Fibroblast of the aortic adventitia (primary cell): Measurements from ENCODE around the gene C5orf52. TPM values are rescaled to one million over a fixed set of nuclear protein-coding genes. Genes with fewer than 3 reads are reported as not detected.
A peak's percentile ranks its signal among the peaks of the same experiment; 100 is the strongest.
"Not testable (repeated sequence)": the region's sequence is repeated elsewhere in the genome, so short reads cannot be mapped to it uniquely, and the experiment has no call there.

Source experiments
- DNase-seq: peaks from one replicate; pipeline ENCODE4 v3.0.0-alpha.2; 2010; ENCODE audit warnings: low read depth
- H3K4me3 ChIP-seq: 2 replicates; pipeline ENCODE4 v1.5.1; 2011; ENCODE audit warnings: low read depth, mild to moderate bottlenecking, control low read depth, low read length, moderate library complexity
- total RNA-seq: library from RNA; depleted of rRNA; stranded (reverse); fragments of >200 nt; gene quantifications from 2 replicates; pipeline ENCODE4 v1.2.3, GENCODE V29; 2012; ENCODE audit warnings: low replicate concordance
- TF ChIP-seq, protein P1 (sequence below): IDR thresholded peaks from 2 replicates; pipeline ENCODE4 v1.5.1; 2011; ENCODE audit warnings: mild to moderate bottlenecking, low read length, control low read depth, inconsistent platforms; ENCODE audit not compliant: insufficient read depth

The C5orf52 gene
- total RNA-seq, 1 donor = not detected

DNA sequence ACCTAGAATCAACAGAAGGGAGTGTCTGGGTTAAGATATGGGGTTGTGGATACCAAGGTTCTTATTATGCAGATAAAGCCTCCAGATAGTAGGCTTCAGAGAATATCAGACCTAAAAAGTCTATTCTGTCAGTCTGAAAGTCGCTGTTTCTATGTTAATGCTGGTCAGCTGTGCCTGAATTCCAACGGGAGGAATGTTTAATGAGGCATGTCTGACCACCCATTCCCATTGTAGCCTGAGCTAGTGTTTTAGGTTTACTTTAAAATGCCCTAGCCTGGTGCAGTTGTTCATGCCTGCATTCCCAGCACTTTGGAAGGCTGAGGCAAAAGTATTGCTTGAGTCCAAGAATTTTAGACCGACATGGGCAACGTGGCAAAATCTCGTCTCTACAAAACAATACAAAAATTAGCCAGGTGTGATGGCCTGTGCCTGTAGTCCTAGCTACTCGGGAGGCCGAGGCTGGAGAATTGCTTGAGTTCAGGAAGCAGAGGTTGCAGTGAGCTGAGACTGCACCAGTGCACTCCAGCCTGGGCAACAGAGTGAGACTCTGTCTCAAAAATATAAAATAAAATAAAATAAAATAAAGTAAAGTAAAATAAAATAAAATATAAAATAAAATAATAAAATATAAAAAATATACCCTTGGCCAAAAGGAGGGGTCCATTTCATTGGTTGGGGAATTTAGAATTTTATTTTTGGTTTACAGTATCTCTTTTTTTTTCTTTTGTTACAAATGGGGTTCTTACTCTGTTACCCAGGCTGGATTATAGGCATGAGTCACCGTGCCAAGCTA, 11.3 kb upstream of the C5orf52 start:
- no peak overlapping the region for H3K4me3 ChIP-seq
- TF ChIP-seq, protein P1, sequence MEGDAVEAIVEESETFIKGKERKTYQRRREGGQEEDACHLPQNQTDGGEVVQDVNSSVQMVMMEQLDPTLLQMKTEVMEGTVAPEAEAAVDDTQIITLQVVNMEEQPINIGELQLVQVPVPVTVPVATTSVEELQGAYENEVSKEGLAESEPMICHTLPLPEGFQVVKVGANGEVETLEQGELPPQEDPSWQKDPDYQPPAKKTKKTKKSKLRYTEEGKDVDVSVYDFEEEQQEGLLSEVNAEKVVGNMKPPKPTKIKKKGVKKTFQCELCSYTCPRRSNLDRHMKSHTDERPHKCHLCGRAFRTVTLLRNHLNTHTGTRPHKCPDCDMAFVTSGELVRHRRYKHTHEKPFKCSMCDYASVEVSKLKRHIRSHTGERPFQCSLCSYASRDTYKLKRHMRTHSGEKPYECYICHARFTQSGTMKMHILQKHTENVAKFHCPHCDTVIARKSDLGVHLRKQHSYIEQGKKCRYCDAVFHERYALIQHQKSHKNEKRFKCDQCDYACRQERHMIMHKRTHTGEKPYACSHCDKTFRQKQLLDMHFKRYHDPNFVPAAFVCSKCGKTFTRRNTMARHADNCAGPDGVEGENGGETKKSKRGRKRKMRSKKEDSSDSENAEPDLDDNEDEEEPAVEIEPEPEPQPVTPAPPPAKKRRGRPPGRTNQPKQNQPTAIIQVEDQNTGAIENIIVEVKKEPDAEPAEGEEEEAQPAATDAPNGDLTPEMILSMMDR = no peak
- no peak for DNase-seq

DNA sequence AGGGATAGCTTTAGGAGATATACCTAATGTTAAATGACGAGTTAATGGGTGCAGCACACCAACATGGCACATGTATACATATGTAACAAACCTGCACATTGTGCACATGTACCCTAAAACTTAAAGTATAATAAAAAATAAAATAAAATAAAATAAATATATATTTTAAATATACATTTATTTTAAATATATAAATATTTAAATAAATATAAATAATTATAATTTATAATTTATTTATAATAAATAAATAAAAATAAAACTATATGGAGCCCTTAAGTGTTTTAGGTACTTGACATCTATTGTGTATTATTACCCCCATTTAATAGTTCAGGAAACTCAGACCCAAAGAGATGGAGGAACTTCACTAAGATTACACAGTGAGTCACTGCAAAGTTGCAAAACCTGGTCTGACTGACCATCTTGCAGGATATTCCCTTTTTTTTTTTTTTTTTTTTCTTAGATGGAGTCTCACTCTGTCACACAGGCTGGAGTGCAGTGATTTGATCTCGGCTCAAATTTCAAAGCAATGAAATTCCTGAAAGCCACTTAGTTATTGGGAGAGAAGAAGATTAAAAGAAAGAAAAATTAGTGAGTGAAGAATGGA, 5.8 kb upstream of the C5orf52 start:
- DNase-seq = peak; percentile 81

DNA sequence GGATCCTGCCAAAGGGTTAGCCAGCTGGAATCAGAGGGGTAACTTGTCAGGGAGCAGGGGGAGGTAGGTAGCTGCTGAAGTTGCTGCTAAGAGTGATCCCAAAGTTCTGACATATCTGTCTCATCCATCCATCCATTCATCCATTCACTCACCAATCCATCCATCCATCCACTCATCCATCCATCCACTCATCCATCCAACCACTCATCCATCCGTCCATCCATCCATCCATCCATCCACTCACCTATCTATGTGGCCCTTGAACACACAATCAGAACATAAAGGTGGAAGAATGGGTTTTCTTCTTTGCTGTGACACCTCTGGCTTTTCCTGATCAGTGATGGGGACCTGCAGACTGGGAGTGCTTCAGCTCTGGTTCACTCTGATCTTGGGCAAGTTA, 3.0 kb upstream of the C5orf52 start:
- H3K4me3 ChIP-seq = no peak overlapping the region
- no peak for DNase-seq
- TF ChIP-seq, protein P1 = no peak

More for the DNA sequence above, 5.8 kb upstream of the C5orf52 start:
- H3K4me3 ChIP-seq = no peak overlapping the region
- TF ChIP-seq, protein P1 = no peak

DNA sequence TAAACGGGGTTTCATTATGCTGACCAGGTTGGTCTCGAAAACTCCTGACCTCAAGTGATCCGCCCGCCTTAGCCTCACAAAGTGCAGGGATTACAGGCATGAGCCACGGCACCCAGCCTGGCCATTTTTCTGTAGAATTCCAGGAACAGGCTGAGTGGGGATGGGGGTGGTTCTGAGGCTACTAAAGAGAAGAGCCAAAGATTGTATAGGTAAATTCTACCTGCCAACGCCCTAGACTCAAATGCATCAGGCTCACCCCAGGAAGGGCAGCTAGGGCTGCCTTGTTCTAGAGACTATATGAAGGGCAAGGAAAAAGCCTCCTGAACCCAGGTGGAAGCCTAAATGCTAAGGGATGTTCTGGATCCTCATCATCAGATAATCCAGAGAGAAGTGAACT, 1.6 kb upstream of the C5orf52 start:
- no peak for DNase-seq
- no peak overlapping the region for H3K4me3 ChIP-seq
- TF ChIP-seq, protein P1 = no peak

DNA sequence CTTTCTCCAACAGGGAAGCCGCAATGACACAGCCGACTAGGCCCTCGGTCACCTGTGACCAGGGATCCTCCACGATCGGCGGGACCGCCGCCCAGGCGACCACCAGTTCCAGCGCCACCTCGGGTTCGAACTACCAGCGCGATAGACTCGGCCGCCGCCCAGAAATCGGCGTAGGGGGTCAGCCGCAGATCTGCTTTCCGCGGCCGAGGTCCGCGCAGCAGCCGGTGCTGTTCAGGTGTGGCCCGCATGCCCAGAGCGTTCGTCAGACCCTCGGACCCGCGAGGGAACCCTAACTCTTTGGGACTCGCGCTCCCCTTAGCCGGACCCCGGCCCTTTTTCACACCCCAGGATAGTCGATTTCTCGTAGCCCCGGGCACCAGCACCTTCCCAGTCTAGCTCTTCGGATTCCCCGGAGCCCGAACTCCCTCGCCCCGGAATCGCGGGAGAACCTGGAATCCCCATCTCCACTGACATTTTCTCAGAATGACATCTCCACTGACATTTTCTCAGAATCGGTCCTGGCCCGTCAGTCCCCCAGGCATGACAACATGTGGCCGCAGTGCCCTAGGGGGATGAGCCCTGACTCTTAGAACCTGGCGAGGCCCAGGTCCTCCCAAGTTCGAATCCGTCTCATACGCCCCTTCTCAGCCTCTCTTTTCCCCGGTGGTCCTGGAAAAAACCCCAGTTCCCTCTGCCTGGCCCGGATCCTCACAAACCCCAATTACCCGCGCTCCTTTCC, 428 bp downstream of the C5orf52 start:
- DNase-seq = no peak
- TF ChIP-seq, protein P1 = no peak
- peak overlapping the region; percentile 71 for H3K4me3 ChIP-seq

DNA sequence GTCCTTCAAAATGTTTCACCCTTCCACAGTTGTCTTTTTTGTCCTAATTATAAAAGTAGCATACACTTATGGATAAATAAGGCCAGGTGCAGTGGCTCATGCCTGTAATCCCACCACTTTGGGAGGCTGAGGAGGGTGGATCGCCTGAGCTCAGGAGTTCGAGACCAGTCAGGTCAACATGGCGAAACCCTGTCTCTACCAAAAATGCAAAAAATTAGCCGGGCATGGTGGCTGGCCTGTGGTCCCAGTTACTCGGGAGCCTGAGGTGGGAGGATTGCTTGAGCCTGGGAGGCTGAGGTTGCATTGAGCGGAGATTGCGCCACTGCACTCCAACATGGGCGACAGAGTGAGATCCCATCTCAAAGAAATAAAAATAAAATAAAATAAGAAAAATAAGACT, 1.6 kb downstream of the C5orf52 start:
- TF ChIP-seq, protein P1 = no peak
- no peak for DNase-seq
- no peak overlapping the region for H3K4me3 ChIP-seq

DNA sequence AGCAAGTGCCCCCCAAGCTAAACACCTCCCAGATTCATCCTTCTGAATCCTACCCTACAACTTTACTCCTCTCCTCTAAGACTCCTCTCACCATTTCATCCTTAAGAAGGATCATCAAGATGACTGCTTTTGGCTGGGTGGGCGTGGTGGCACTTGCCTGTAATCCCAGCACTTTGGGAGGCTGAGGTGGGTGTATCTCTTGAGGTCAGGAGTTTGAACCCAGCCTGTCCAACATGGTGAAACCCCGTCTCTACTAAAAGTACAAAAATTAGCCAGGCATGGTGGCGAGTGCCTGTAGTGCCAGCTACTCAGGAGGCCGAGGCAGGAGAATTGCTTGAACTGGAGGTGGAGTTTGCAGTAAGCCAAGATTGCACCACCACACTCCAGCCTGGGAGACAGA, 3.0 kb downstream of the C5orf52 start:
- not testable (repeated sequence) for H3K4me3 ChIP-seq, DNase-seq
